Neuronal stem cell (in vitro differentiated cells): Measurements from ENCODE around the gene CLDND1. TPM values are rescaled to one million over a fixed set of nuclear protein-coding genes. Genes with fewer than 3 reads are reported as not detected.
A peak's percentile ranks its signal among the peaks of the same experiment; 100 is the strongest.

Experiments used
- DNase-seq: peaks from one replicate; pipeline ENCODE4 v3.0.0-alpha.2; 2013; ENCODE audit warnings: low spot score
- H2AFZ ChIP-seq: one replicate; pipeline ENCODE4 v1.6.1; 2013; ENCODE audit warnings: mild to moderate bottlenecking, low read length, inconsistent platforms
- H2AK5ac ChIP-seq: 2 replicates; pipeline ENCODE4 v1.6.1; 2013; ENCODE audit warnings: low read depth, mild to moderate bottlenecking, inconsistent platforms, low read length, moderate library complexity, mixed read lengths
- H2BK120ac ChIP-seq: 2 replicates; pipeline ENCODE4 v1.6.1; 2013; ENCODE audit warnings: low read depth, mild to moderate bottlenecking, inconsistent platforms, low read length, moderate library complexity, mixed read lengths
- H2BK12ac ChIP-seq: one replicate; pipeline ENCODE4 v1.6.1; 2013; ENCODE audit warnings: low read length, inconsistent platforms
- H2BK15ac ChIP-seq: 2 replicates; pipeline ENCODE4 v1.6.1; 2013; ENCODE audit warnings: mild to moderate bottlenecking, low read length, inconsistent platforms, mixed read lengths
- H2BK5ac ChIP-seq: one replicate; pipeline ENCODE4 v1.6.1; 2013; ENCODE audit warnings: inconsistent platforms, mild to moderate bottlenecking, low read length, moderate library complexity
- H3K14ac ChIP-seq: one replicate; pipeline ENCODE4 v1.6.1; 2013; ENCODE audit warnings: low read length, inconsistent platforms
- H3K18ac ChIP-seq: 2 replicates; pipeline ENCODE4 v1.6.1; 2013; ENCODE audit warnings: low read length, inconsistent platforms
- H3K23ac ChIP-seq: 2 replicates; pipeline ENCODE4 v1.6.1; 2013; ENCODE audit warnings: low read depth, mild to moderate bottlenecking, mixed read lengths, low read length, inconsistent platforms; ENCODE audit not compliant: poor library complexity
- H3K27ac ChIP-seq: replicated peaks from 3 replicates; pipeline ENCODE4 v1.5.1; 2013; ENCODE audit warnings: low read length, inconsistent platforms
- H3K27me3 ChIP-seq, 3 experiments: 2 replicates each; pipeline ENCODE4 v1.6.1; 2013; ENCODE audit warnings: low read length in 3 of 3, mild to moderate bottlenecking in 2 of 3, inconsistent platforms in 1 of 3, low read depth in 1 of 3, mixed read lengths in 1 of 3, moderate library complexity in 1 of 3; ENCODE audit not compliant: control insufficient read depth in 3 of 3, insufficient read depth in 3 of 3
- H3K36me3 ChIP-seq, 2 donors: replicated peaks in 1 of 2; 2 replicates each; pipeline ENCODE4 v1.6.1; 2013; ENCODE audit warnings: low read length in 2 of 2; ENCODE audit not compliant: control insufficient read depth in 2 of 2, insufficient read depth in 2 of 2
- H3K4ac ChIP-seq: 2 replicates; pipeline ENCODE4 v1.6.1; 2013; ENCODE audit warnings: inconsistent platforms, mild to moderate bottlenecking, low read length, moderate library complexity
- H3K4me1 ChIP-seq, 2 donors: 1 replicate in 1 of 2; 2 replicates in 1 of 2; pipeline ENCODE4 v1.6.1; 2013; ENCODE audit warnings: low read length in 2 of 2, low read depth in 1 of 2; ENCODE audit not compliant: control insufficient read depth in 2 of 2, insufficient read depth in 1 of 2
- H3K4me2 ChIP-seq: one replicate; pipeline ENCODE4 v1.6.1; 2013; ENCODE audit warnings: mild to moderate bottlenecking, low read length, inconsistent platforms; ENCODE audit not compliant: insufficient read depth, poor library complexity, severe bottlenecking
- H3K4me3 ChIP-seq, 2 donors: 2 replicates each; pipeline ENCODE4 v1.5.1; 2013; ENCODE audit warnings: low read length in 2 of 2, mild to moderate bottlenecking in 2 of 2, inconsistent platforms in 1 of 2, moderate library complexity in 1 of 2
- H3K79me1 ChIP-seq: one replicate; pipeline ENCODE4 v1.6.1; 2013; ENCODE audit warnings: low read depth, mild to moderate bottlenecking, inconsistent platforms, low read length, moderate library complexity
- H3K9ac ChIP-seq: one replicate; pipeline ENCODE4 v1.6.1; 2013; ENCODE audit warnings: mild to moderate bottlenecking, low read depth, low read length, inconsistent platforms; ENCODE audit not compliant: poor library complexity
- H3K9me3 ChIP-seq, 2 donors: replicated peaks in 1 of 2; 2 replicates each; pipeline versions ENCODE3 to v1.6.1; 2013; ENCODE audit warnings: low read length in 2 of 2, mild to moderate bottlenecking in 2 of 2, inconsistent platforms in 1 of 2, low read depth in 1 of 2, mixed read lengths in 1 of 2, moderate library complexity in 1 of 2; ENCODE audit not compliant: control insufficient read depth in 2 of 2, insufficient read depth in 1 of 2
- H4K8ac ChIP-seq: one replicate; pipeline ENCODE4 v1.6.1; 2013; ENCODE audit warnings: low read depth, mild to moderate bottlenecking, inconsistent platforms, low read length, moderate library complexity
- H4K91ac ChIP-seq: one replicate; pipeline ENCODE4 v1.6.1; 2013; ENCODE audit warnings: low read length, low read depth, mild to moderate bottlenecking, inconsistent platforms; ENCODE audit not compliant: poor library complexity
- WGBS, 2 donors: extraction: QIAGEN DNeasy Blood & Tissue Kit; methylation state at CpG; one replicate each; pipeline ENCODE4 v1.1.7; 2013; ENCODE audit warnings: missing lambda C conversion rate in 2 of 2, mixed read lengths in 1 of 2; ENCODE audit not compliant: insufficient read length in 2 of 2, insufficient replicate concordance in 1 of 2; ENCODE audit errors: extremely low coverage in 2 of 2; 5-methylcytosine and 5-hydroxymethylcytosine counted together
- polyA plus RNA-seq, 2 experiments: library from polyadenylated mRNA; stranded (reverse); fragments of 200-250 nt; gene quantifications; one replicate each; pipeline ENCODE4 v1.2.3, GENCODE V29; 2013

The CLDND1 gene
- 104 TPM for polyA plus RNA-seq (2013, experiment 1 of 2)
- polyA plus RNA-seq (2013, experiment 2 of 2): 103 TPM

GRCh38 chr3:98522544-98523281, at the start of gene CLDND1:
Gene CLDND1, minus strand, starts transcription at chr3:98522902. Its CDS starts 1,478 bp downstream, at chr3:98521424.
- DNase-seq: peak; percentile 93
- H3K36me3 ChIP-seq: peaks cover 4 to 36% of the 10 kb centered on the region in 2 donors
- H3K4me1 ChIP-seq: peaks cover under 1 to 7% of the 10 kb centered on the region in 2 donors
- peak within 1 kb of the TSS; percentile 83 for H3K27ac ChIP-seq
- H2AK5ac ChIP-seq: no peak within 1 kb of the TSS
- peak within 1 kb of the TSS; percentile 93 for H2AFZ ChIP-seq
- H2BK120ac ChIP-seq: no peak within 1 kb of the TSS
- H4K91ac ChIP-seq: no peak within 1 kb of the TSS
- WGBS, 2 donors: no CpG with 5 or more reads among the region's 63 CpGs
- H3K4me3 ChIP-seq: peak within 1 kb of the TSS; percentile 68 to 96
- no peak within 1 kb of the TSS for H3K4ac ChIP-seq
- H3K9me3 ChIP-seq: no peaks in the 10 kb centered on the region
- no peaks in the 10 kb centered on the region for H3K79me1 ChIP-seq
- H2BK15ac ChIP-seq: no peak within 1 kb of the TSS
- no peak within 1 kb of the TSS for H3K14ac ChIP-seq
- peak within 1 kb of the TSS; percentile 95 for H3K23ac ChIP-seq
- H4K8ac ChIP-seq: peak within 1 kb of the TSS; percentile 17
- H3K4me2 ChIP-seq: peak within 1 kb of the TSS; percentile 66
- H3K18ac ChIP-seq: peak within 1 kb of the TSS; percentile 94
- peak within 1 kb of the TSS; percentile 70 for H3K9ac ChIP-seq
- H3K27me3 ChIP-seq: peaks cover 0 to 3% (median 0%) of the 10 kb centered on the region in 3 experiments
- H2BK12ac ChIP-seq: no peak within 1 kb of the TSS
- H2BK5ac ChIP-seq: peak within 1 kb of the TSS; percentile 82

- H3K36me3 ChIP-seq: no peaks in the 10 kb centered on the region
- no peaks in the 10 kb centered on the region for H3K79me1 ChIP-seq
- no peak overlapping the region for H3K4me3 ChIP-seq
- no peaks in the 10 kb centered on the region for H3K27me3 ChIP-seq
- H3K9me3 ChIP-seq: no peaks in the 10 kb centered on the region
- no peak overlapping the region for H3K4me2 ChIP-seq
- no peak overlapping the region for H4K91ac ChIP-seq
- no peak overlapping the region for H2BK120ac ChIP-seq
- no peak overlapping the region for H2AFZ ChIP-seq
- H2BK15ac ChIP-seq: no peak overlapping the region
- no CpG with 5 or more reads among the region's 3 CpGs for WGBS, 2 donors
- H3K4me1 ChIP-seq: no peaks in the 10 kb centered on the region
- H3K14ac ChIP-seq: no peak overlapping the region
- H2BK5ac ChIP-seq: no peak overlapping the region
- H2AK5ac ChIP-seq: no peak overlapping the region
- DNase-seq: no peak
- H3K23ac ChIP-seq: no peak overlapping the region
- no peak overlapping the region for H3K4ac ChIP-seq
- H3K27ac ChIP-seq: no peak overlapping the region
- H2BK12ac ChIP-seq: no peak overlapping the region
- H3K9ac ChIP-seq: no peak overlapping the region
- no peak overlapping the region for H3K18ac ChIP-seq
- no peak overlapping the region for H4K8ac ChIP-seq
Measured at GRCh38 chr3:98568402-98568801, 45.7 kb upstream of the CLDND1 start.

- no peaks in the 10 kb centered on the region for H3K9me3 ChIP-seq
Measured at GRCh38 chr3:98567666-98568270, 45.1 kb upstream of the CLDND1 start.

GRCh38 chr3:98565843-98566242, 43.1 kb upstream of the CLDND1 start:
- no peak overlapping the region for H3K18ac ChIP-seq
- no peaks in the 10 kb centered on the region for H3K4me1 ChIP-seq
- no peak overlapping the region for H2BK12ac ChIP-seq
- no peak overlapping the region for H3K4me2 ChIP-seq
- H3K36me3 ChIP-seq: no peaks in the 10 kb centered on the region
- no CpG with 5 or more reads among the region's 6 CpGs for WGBS, 2 donors
- no peak overlapping the region for H2BK5ac ChIP-seq
- H4K8ac ChIP-seq: no peak overlapping the region
- no peak overlapping the region for H3K9ac ChIP-seq
- no peak overlapping the region for H3K4me3 ChIP-seq
- no peaks in the 10 kb centered on the region for H3K9me3 ChIP-seq
- no peak overlapping the region for H3K4ac ChIP-seq
- no peak overlapping the region for H2BK120ac ChIP-seq
- H4K91ac ChIP-seq: no peak overlapping the region
- no peak overlapping the region for H3K27ac ChIP-seq
- H3K14ac ChIP-seq: no peak overlapping the region
- H2AFZ ChIP-seq: no peak overlapping the region
- no peaks in the 10 kb centered on the region for H3K27me3 ChIP-seq
- H3K23ac ChIP-seq: no peak overlapping the region
- DNase-seq: no peak
- no peak overlapping the region for H2AK5ac ChIP-seq
- H3K79me1 ChIP-seq: no peaks in the 10 kb centered on the region
- no peak overlapping the region for H2BK15ac ChIP-seq

More at GRCh38 chr3:98567666-98568270, 45.1 kb upstream of the CLDND1 start:
- Histone ChIP-seq H4K8ac (no peak overlapping the region), H3K23ac (no peak overlapping the region), H2BK15ac (no peak overlapping the region), H2BK5ac (no peak overlapping the region), H2AFZ (no peak overlapping the region), H2BK120ac (no peak overlapping the region), H3K18ac (no peak overlapping the region), H3K4me1 (no peaks in the 10 kb centered on the region), H3K79me1 (no peaks in the 10 kb centered on the region), H3K4ac (no peak overlapping the region), H3K36me3 (no peaks in the 10 kb centered on the region), H3K4me2 (no peak overlapping the region), H2AK5ac (no peak overlapping the region), H4K91ac (no peak overlapping the region), H3K27me3 (no peaks in the 10 kb centered on the region), H3K27ac (no peak overlapping the region), H3K14ac (no peak overlapping the region), H3K9ac (no peak overlapping the region), H3K4me3 (no peak overlapping the region), H2BK12ac (no peak overlapping the region)
- WGBS, 2 donors: no CpG with 5 or more reads among the region's 2 CpGs
- DNase-seq: no peak
